SK-N-SH (cell line): ENCODE data around the gene PYGB. TPM values are rescaled to one million over a fixed set of nuclear protein-coding genes. Genes with fewer than 3 reads are reported as not detected.

ENCODE experiments used
- CTCF ChIA-PET: fragments of 300-600, 350-600 bp; formaldehyde crosslinking; extraction: SDS; loops from one replicate; lab custom pipeline; 2021; lab: Yijun Ruan, JAX
- POLR2A ChIA-PET: fragments of 350-600 bp; sonication (Branson Sonifier 250); formaldehyde crosslinking; extraction: SDS; loops from one replicate; lab custom pipeline; 2020; ENCODE audit warnings: antibody characterized with exemption, inconsistent platforms; lab: Yijun Ruan, JAX
- DNase-seq: peaks from one replicate; pipeline ENCODE4 v3.0.0; 2012
- H2AFZ ChIP-seq: fragments of 200-600 bp; sonication (generic); 2 replicates; pipeline ENCODE4 v1.8.1; 2016; ENCODE audit warnings: antibody characterized with exemption, mild to moderate bottlenecking, low read depth
- H3F3A ChIP-seq: fragments of 200-600 bp; sonication (generic); replicated peaks from 2 replicates; pipeline ENCODE3; 2016; ENCODE audit warnings: antibody characterized with exemption, mild to moderate bottlenecking; ENCODE audit not compliant: insufficient read depth
- H3K27ac ChIP-seq, 2 experiments: fragments of 200-500 bp in 1 of 2; fragments of 200-600 bp in 1 of 2; sonication (Bioruptor generic) in 1 of 2; sonication (generic), shearing (Covaris generic) in 1 of 2; 2 replicates each; pipeline versions ENCODE4 v1.5.1 to v1.6.1; 2014 to 2016; ENCODE audit warnings: low read depth in 2 of 2, inconsistent platforms in 1 of 2, low read length in 1 of 2, mild to moderate bottlenecking in 1 of 2, mixed read lengths in 1 of 2
- H3K27me3 ChIP-seq: fragments of 200-600 bp; sonication (generic), shearing (Covaris generic); 2 replicates; pipeline ENCODE4 v1.6.1; 2016; ENCODE audit warnings: mixed run types; ENCODE audit not compliant: insufficient read depth
- H3K36me3 ChIP-seq, 2 experiments: fragments of 200-500 bp in 1 of 2; fragments of 200-600 bp in 1 of 2; sonication (Bioruptor generic) in 1 of 2; sonication (generic) in 1 of 2; replicated peaks in 1 of 2; 2 replicates each; pipeline versions ENCODE3 to v1.5.1; 2014 to 2016; ENCODE audit warnings: low read length in 1 of 2, mild to moderate bottlenecking in 1 of 2; ENCODE audit not compliant: insufficient read depth in 2 of 2, control insufficient read depth in 1 of 2
- H3K4me1 ChIP-seq, 2 experiments: fragments of 200-500 bp in 1 of 2; fragments of 200-600 bp in 1 of 2; sonication (Bioruptor generic) in 1 of 2; sonication (generic), shearing (Covaris generic) in 1 of 2; 2 replicates each; pipeline versions ENCODE4 v1.5.1 to v1.6.1; 2014 to 2016; ENCODE audit warnings: low read depth in 1 of 2, low read length in 1 of 2, mixed run types in 1 of 2; ENCODE audit not compliant: insufficient read depth in 2 of 2, control insufficient read depth in 1 of 2
- H3K4me2 ChIP-seq: fragments of 200-600 bp; sonication (generic), shearing (Covaris generic); 2 replicates; pipeline ENCODE4 v1.6.1; 2017; ENCODE audit warnings: mixed run types
- H3K4me3 ChIP-seq, 2 experiments: fragments of 200-500 bp in 1 of 2; fragments of 200-600 bp in 1 of 2; sonication (Bioruptor generic) in 1 of 2; sonication (generic), shearing (Covaris generic) in 1 of 2; 2 replicates each; pipeline versions ENCODE4 v1.5.1 to v1.8.1; 2014 to 2016; ENCODE audit warnings: low read depth in 2 of 2, inconsistent platforms in 1 of 2, low read length in 1 of 2, mild to moderate bottlenecking in 1 of 2, mixed read lengths in 1 of 2, moderate library complexity in 1 of 2
- H3K79me2 ChIP-seq: fragments of 200-600 bp; sonication (generic); 2 replicates; pipeline ENCODE4 v1.8.1; 2017; ENCODE audit warnings: mild to moderate bottlenecking; ENCODE audit not compliant: insufficient read depth
- H3K9ac ChIP-seq: fragments of 200-600 bp; sonication (generic); 2 replicates; pipeline ENCODE4 v1.6.1; 2017; ENCODE audit warnings: mixed run types
- H3K9me2 ChIP-seq: fragments of 200-600 bp; sonication (generic); 2 replicates; pipeline ENCODE4 v1.6.1; 2017; ENCODE audit warnings: mixed run types
- H3K9me3 ChIP-seq: fragments of 200-600 bp; sonication (generic); 2 replicates; pipeline ENCODE4 v1.6.1; 2017; ENCODE audit warnings: mixed run types, mild to moderate bottlenecking, moderate library complexity
- H4K20me1 ChIP-seq: fragments of 200-600 bp; sonication (generic); 2 replicates; pipeline ENCODE4 v1.6.1; 2017; ENCODE audit warnings: mild to moderate bottlenecking, mixed run types; ENCODE audit not compliant: insufficient read depth
- CHD2 ChIP-seq: fragments of 150-350 bp; IDR thresholded peaks from 2 replicates; pipeline ENCODE4 v1.6.1; 2018; ENCODE audit warnings: low read length; ENCODE audit not compliant: partially characterized antibody
- FOXM1 ChIP-seq: IDR thresholded peaks from 2 replicates; pipeline ENCODE4 v1.4.0; 2012; ENCODE audit warnings: low read depth, mild to moderate bottlenecking
- GATA2 ChIP-seq: sonication (generic); formaldehyde crosslinking; IDR thresholded peaks from 2 replicates; pipeline ENCODE4 v1.5.0; 2020; ENCODE audit warnings: mild to moderate bottlenecking, missing genetic modification reagents
- IRF3 ChIP-seq: fragments of 150-350 bp; IDR thresholded peaks from 2 replicates; pipeline ENCODE4 v1.6.1; 2016; ENCODE audit warnings: mild to moderate bottlenecking, low read depth, low read length
- NRF1 ChIP-seq: IDR thresholded peaks from 2 replicates; pipeline ENCODE4 v1.6.1; 2012; ENCODE audit warnings: low read depth, mild to moderate bottlenecking, low read length
- RAD21 ChIP-seq: IDR thresholded peaks from 2 replicates; pipeline ENCODE4 v1.6.1; 2012; ENCODE audit warnings: mild to moderate bottlenecking, low read length
- RCOR1 ChIP-seq: fragments of 150-350 bp; IDR thresholded peaks from 2 replicates; pipeline ENCODE4 v1.6.1; 2017; ENCODE audit warnings: antibody characterized with exemption, low read length
- REST ChIP-seq: IDR thresholded peaks from 2 replicates; pipeline ENCODE4 v1.6.1; 2012; ENCODE audit warnings: mild to moderate bottlenecking, low read depth, low read length, moderate library complexity
- RFX5 ChIP-seq: IDR thresholded peaks from 2 replicates; pipeline ENCODE4 v1.6.1; 2012; ENCODE audit warnings: mild to moderate bottlenecking, improper control_type of control experiment, low read length
- RXRA ChIP-seq: IDR thresholded peaks from 2 replicates; pipeline ENCODE4 v1.4.0; 2012; ENCODE audit warnings: low read depth, mild to moderate bottlenecking, borderline replicate concordance
- SIN3A ChIP-seq: IDR thresholded peaks from 2 replicates; pipeline ENCODE4 v1.6.1; 2012; ENCODE audit warnings: low read depth, mild to moderate bottlenecking, low read length, moderate library complexity, borderline replicate concordance
- SMC3 ChIP-seq: IDR thresholded peaks from 2 replicates; pipeline ENCODE4 v1.6.1; 2012; ENCODE audit warnings: low read depth, low read length, improper control_type of control experiment
- TAF1 ChIP-seq: IDR thresholded peaks from 2 replicates; pipeline ENCODE4 v1.6.1; 2012; ENCODE audit warnings: low read depth, mild to moderate bottlenecking, low read length, moderate library complexity, borderline replicate concordance
- TCF12 ChIP-seq: IDR thresholded peaks from 2 replicates; pipeline ENCODE4 v1.4.0; 2012
- USF2 ChIP-seq: fragments of 150-350 bp; IDR thresholded peaks from 2 replicates; pipeline ENCODE4 v1.6.1; 2017; ENCODE audit warnings: antibody characterized with exemption, low read length, low read depth, borderline replicate concordance
- YY1 ChIP-seq: IDR thresholded peaks from 2 replicates; pipeline ENCODE4 v1.4.0; 2012; ENCODE audit warnings: low read depth, mild to moderate bottlenecking
- WGBS: methylation state at CpG from one replicate; pipeline ENCODE4 v1.1.6; 2017; ENCODE audit warnings: low lambda C conversion rate; 5-methylcytosine and 5-hydroxymethylcytosine counted together
- polyA plus RNA-seq, 3 experiments: library from polyadenylated mRNA; depleted of rRNA; stranded (reverse); fragments of >200 nt; gene quantifications; 2 replicates each; pipeline ENCODE4 v1.2.3, GENCODE V29; 2012
- TF ChIP-seq, protein P1 (sequence below): fragments of 200-600 bp; sonication (generic); IDR thresholded peaks from 2 replicates; pipeline ENCODE4 v1.6.1; 2017; ENCODE audit warnings: antibody characterized with exemption, mild to moderate bottlenecking, moderate library complexity
- TF ChIP-seq, protein P2 (sequence below): IDR thresholded peaks from 2 replicates; pipeline ENCODE4 v1.4.0; 2012; ENCODE audit warnings: low read depth, borderline replicate concordance
- TF ChIP-seq, protein P3 (sequence below): IDR thresholded peaks from 2 replicates; pipeline ENCODE4 v1.4.0; 2012; ENCODE audit warnings: low read depth

The PYGB gene
- polyA plus RNA-seq, 1 of the 3 experiments (the other 2 are of a cell fraction): 35.8 TPM

DNA sequence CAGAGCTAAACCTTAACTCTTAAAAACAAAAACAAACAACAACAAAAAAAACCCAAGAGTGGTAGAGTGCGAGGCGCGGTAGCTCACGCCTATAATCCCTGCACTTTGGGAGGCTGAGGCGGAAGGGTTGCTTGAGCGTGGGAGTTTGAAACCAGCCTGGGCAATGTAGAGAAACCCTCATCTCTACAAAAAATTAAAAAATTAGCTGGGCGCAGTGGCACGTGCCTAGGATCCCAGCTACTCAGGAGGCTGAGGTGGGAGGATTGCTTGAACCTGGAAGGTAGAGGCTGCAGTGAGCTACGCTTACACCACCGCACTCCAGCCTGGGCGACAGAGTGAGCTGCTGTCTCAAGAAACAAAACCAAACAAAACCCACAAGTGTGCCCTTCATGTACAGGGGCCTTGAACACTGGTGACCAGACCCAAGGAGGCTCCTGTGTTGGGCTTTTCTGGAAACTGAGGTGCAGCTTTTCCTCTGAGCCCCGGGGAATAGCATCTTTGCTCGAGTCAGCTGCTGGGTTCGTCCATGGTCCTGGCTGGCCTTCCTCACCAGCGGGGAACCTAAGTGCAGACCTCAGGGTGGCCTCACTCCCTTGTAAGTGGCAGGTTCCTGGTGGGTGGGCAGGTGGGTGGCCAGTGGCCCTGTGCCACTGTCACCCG is 39.9 kb downstream of the PYGB start:
- H3K4me2 ChIP-seq: no peak overlapping the region
- ChIA-PET CTCF (interaction anchor here (1.2 to 8.2 kb wide), 3 partner anchors 7 to 112 kb away, joined by 4 to 46 read pairs (median 7); no protein-coding TSS in a partner anchor), POLR2A (no interaction called here)
- no peak for DNase-seq
- no peaks in the 10 kb centered on the region for H3K27me3 ChIP-seq
- no peak overlapping the region for H3K4me3 ChIP-seq
- H3K36me3 ChIP-seq: peaks cover 10 to 61% of the 10 kb centered on the region in 2 experiments
- no peaks in the 10 kb centered on the region for H3K9me3 ChIP-seq
- 0 out of 2 replicates have a peak, but pooled peaks cover 6% of the 10 kb centered on the region for H4K20me1 ChIP-seq
- no peak overlapping the region for H3K9ac ChIP-seq
- H3K4me1 ChIP-seq: no peaks in the 10 kb centered on the region; a peak in 1 of 4 replicates
- H3K9me2 ChIP-seq: no peaks in the 10 kb centered on the region
- no peak overlapping the region for H2AFZ ChIP-seq
- H3K79me2 ChIP-seq: no peaks in the 10 kb centered on the region
- 98% methylated on average over 11 of the region's 16 CpGs for WGBS
- TF ChIP-seq SIN3A (no peak), TAF1 (no peak), USF2 (no peak), RXRA (no peak), NRF1 (no peak), TCF12 (no peak), SMC3 (no peak), YY1 (no peak), GATA2 (CRISPR knock-in tag) (no peak), RFX5 (no peak), FOXM1 (no peak), REST (no peak), IRF3 (no peak), RCOR1 (no peak), RAD21 (no peak), CHD2 (no peak)
- TF ChIP-seq, protein P1, sequence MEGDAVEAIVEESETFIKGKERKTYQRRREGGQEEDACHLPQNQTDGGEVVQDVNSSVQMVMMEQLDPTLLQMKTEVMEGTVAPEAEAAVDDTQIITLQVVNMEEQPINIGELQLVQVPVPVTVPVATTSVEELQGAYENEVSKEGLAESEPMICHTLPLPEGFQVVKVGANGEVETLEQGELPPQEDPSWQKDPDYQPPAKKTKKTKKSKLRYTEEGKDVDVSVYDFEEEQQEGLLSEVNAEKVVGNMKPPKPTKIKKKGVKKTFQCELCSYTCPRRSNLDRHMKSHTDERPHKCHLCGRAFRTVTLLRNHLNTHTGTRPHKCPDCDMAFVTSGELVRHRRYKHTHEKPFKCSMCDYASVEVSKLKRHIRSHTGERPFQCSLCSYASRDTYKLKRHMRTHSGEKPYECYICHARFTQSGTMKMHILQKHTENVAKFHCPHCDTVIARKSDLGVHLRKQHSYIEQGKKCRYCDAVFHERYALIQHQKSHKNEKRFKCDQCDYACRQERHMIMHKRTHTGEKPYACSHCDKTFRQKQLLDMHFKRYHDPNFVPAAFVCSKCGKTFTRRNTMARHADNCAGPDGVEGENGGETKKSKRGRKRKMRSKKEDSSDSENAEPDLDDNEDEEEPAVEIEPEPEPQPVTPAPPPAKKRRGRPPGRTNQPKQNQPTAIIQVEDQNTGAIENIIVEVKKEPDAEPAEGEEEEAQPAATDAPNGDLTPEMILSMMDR: no peak
- TF ChIP-seq, protein P2, sequence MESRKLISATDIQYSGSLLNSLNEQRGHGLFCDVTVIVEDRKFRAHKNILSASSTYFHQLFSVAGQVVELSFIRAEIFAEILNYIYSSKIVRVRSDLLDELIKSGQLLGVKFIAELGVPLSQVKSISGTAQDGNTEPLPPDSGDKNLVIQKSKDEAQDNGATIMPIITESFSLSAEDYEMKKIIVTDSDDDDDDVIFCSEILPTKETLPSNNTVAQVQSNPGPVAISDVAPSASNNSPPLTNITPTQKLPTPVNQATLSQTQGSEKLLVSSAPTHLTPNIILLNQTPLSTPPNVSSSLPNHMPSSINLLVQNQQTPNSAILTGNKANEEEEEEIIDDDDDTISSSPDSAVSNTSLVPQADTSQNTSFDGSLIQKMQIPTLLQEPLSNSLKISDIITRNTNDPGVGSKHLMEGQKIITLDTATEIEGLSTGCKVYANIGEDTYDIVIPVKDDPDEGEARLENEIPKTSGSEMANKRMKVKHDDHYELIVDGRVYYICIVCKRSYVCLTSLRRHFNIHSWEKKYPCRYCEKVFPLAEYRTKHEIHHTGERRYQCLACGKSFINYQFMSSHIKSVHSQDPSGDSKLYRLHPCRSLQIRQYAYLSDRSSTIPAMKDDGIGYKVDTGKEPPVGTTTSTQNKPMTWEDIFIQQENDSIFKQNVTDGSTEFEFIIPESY: no peak
- TF ChIP-seq, protein P3, sequence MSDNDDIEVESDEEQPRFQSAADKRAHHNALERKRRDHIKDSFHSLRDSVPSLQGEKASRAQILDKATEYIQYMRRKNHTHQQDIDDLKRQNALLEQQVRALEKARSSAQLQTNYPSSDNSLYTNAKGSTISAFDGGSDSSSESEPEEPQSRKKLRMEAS: no peak
- no peak overlapping the region for H3K27ac ChIP-seq
- no peaks in the 10 kb centered on the region for H3F3A ChIP-seq
